ENCODE data around the gene PIEZO1. TPM values are rescaled to one million over a fixed set of nuclear protein-coding genes. Genes with fewer than 3 reads are reported as not detected.

Gene PIEZO1
- total RNA-seq, 1 donor from 2014 or later, result 208 TPM

- H3K27me3 Mint-ChIP-seq (ENCODE audit: low read depth), result no peaks in the 10 kb centered on the region
- peaks cover 6% of the 10 kb centered on the region for H3K36me3 Mint-ChIP-seq (ENCODE audit: low read depth)
- DNase-seq (ENCODE audit: low spot score), result no peak
- no peak for TF ChIP-seq CTCF (IDR thresholded peaks at IDR 0.05)
- H3K27ac Mint-ChIP-seq (ENCODE audit: unreplicated experiment), result no peak overlapping the region
- H3K4me3 Mint-ChIP-seq (ENCODE audit: unreplicated experiment), result no peak overlapping the region
- no peaks in the 10 kb centered on the region for H3K4me1 Mint-ChIP-seq (ENCODE audit: low read depth)
- H3K9me3 Mint-ChIP-seq (ENCODE audit: low read depth), result no peaks in the 10 kb centered on the region
Observed at GRCh38 chr16:88748364-88748763, 36.7 kb downstream of the PIEZO1 start.

- peak; percentile 41 for TF ChIP-seq CTCF (IDR thresholded peaks at IDR 0.05)
- no peaks in the 10 kb centered on the region for H3K9me3 Mint-ChIP-seq (ENCODE audit: low read depth)
- no peaks in the 10 kb centered on the region for H3K4me1 Mint-ChIP-seq (ENCODE audit: low read depth)
- no peak for DNase-seq (ENCODE audit: low spot score)
- no peak overlapping the region for H3K27ac Mint-ChIP-seq (ENCODE audit: unreplicated experiment)
- H3K36me3 Mint-ChIP-seq (ENCODE audit: low read depth), result peaks cover 6% of the 10 kb centered on the region
- H3K4me3 Mint-ChIP-seq (ENCODE audit: unreplicated experiment), result no peak overlapping the region
- H3K27me3 Mint-ChIP-seq (ENCODE audit: low read depth), result no peaks in the 10 kb centered on the region
Observed at GRCh38 chr16:88747588-88748301, 37.3 kb downstream of the PIEZO1 start.

GRCh38 chr16:88746506-88746905 lies 38.5 kb downstream of the PIEZO1 start:
- no peak for TF ChIP-seq CTCF (IDR thresholded peaks at IDR 0.05)
- Mint-ChIP-seq H3K9me3 (ENCODE audit: low read depth) (no peaks in the 10 kb centered on the region), H3K27ac (ENCODE audit: unreplicated experiment) (no peak overlapping the region), H3K36me3 (ENCODE audit: low read depth) (peaks cover 3% of the 10 kb centered on the region), H3K4me1 (ENCODE audit: low read depth) (no peaks in the 10 kb centered on the region), H3K27me3 (ENCODE audit: low read depth) (no peaks in the 10 kb centered on the region), H3K4me3 (ENCODE audit: unreplicated experiment) (no peak overlapping the region)
- DNase-seq (ENCODE audit: low spot score), result no peak

GRCh38 chr16:88744577-88745521 lies 40.2 kb downstream of the PIEZO1 start:
- Mint-ChIP-seq H3K9me3 (ENCODE audit: low read depth) (no peaks in the 10 kb centered on the region), H3K4me3 (ENCODE audit: unreplicated experiment) (no peak overlapping the region), H3K27me3 (ENCODE audit: low read depth) (no peaks in the 10 kb centered on the region), H3K36me3 (ENCODE audit: low read depth) (peaks cover 2% of the 10 kb centered on the region), H3K4me1 (ENCODE audit: low read depth) (no peaks in the 10 kb centered on the region), H3K27ac (ENCODE audit: unreplicated experiment) (no peak overlapping the region)
- no peak for DNase-seq (ENCODE audit: low spot score)
- TF ChIP-seq CTCF (IDR thresholded peaks at IDR 0.05), result no peak

Measured in chondrocyte (in vitro differentiated cells).